ENCODE measurements around the gene LMBR1.
"Not testable (repeated sequence)": the region's sequence is repeated elsewhere in the genome, so short reads cannot be mapped to it uniquely, and the experiment has no call there.

The LMBR1 gene

DNA sequence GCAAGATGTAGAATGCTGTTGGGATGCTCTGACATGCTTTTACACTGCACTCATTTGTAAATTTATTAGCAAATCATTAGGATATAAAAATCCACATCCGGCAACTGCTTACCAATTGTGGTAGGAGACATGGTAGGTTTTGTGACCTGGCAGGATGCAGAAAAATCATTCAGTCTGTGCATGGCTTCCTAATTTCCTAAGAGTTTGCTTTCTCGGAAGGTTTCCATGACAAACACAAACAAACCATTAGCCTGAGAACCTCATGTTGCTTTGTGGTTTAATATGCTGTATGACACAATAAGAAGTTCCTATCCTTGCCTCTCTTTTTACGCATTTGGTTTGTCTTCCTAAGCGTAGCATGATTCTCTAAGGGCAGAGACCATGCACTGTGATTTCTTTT is 14.7 kb upstream of the LMBR1 start:
- in situ Hi-C loops (cut with MboI; ENCODE audit: low sequenced_read_pairs): no loop called here

DNA sequence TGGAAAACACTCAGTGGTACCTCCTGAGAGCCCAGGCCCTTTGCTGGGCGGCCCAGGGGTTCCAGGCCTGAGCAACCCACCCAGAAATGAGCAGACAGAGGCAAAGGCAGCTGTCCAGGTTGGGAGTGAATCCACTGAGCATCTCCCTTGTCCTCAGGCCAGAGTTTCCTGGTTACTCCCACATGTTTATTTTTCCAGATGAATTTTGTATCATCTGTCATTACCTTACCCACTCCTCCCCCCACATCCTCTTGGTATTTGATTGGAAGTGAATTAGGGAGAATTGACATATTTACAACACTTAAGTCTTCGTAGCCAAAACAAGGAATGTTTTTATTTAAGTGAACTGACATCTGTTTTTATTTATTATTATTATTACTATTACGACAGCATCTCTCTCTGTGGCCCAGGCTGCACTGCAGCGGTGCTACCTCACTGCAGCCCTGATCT is 13.2 kb upstream of the LMBR1 start:
- in situ Hi-C loops (cut with MboI; ENCODE audit: low sequenced_read_pairs): no loop called here

DNA sequence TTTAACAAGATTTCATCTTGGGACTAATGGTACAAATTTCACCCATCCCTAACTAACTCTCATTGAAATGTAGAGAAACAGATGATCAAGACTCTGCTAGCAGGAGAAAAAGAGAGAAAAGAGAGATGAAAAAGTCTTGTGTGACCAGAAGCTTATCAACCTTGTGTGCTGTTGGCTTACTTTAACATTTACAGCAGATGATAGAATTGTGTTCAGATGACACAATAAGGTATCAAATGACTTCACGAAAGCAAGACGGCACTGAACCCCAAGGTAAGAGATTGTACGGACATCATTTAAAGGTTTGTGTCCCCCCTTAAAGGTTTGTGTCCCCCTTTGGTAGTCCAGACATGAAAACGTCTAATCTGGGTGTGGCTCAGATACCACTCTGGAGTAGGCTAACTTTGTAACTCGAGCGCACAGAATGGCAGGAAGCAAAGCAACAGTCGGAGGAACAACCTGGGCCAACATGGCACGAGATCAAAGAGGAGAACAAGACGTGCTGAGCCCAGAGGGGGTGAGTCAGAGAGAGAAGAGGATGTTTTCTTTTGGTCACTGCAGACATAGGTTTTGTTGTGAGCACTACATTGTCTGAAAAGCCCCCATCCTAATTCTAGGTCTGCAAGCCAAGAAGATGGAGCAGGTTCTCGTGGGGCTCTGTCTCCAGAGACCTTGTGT is 10.4 kb upstream of the LMBR1 start:
- in situ Hi-C loops (cut with MboI; ENCODE audit: low sequenced_read_pairs): no loop called here

DNA sequence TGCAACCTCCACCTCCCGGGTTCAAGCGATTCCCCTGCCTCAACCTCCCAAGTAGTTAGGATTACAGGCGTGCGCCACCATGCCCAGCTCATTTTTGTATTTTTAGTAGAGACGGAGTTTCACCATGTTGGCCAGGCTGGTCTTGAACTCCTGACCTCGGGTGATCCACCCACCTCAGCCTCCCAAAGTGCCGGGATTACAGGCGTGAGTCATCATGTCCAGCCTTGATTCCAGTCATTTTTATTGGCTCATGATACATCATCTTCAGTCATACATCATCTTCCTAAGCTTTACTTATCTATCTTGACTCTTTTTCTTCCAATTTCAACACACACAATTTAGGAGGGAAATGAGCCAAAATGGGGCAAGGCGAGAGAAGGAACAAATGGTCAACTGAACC is 7.1 kb upstream of the LMBR1 start:
- in situ Hi-C loops (cut with MboI; ENCODE audit: low sequenced_read_pairs): not testable (repeated sequence)

DNA sequence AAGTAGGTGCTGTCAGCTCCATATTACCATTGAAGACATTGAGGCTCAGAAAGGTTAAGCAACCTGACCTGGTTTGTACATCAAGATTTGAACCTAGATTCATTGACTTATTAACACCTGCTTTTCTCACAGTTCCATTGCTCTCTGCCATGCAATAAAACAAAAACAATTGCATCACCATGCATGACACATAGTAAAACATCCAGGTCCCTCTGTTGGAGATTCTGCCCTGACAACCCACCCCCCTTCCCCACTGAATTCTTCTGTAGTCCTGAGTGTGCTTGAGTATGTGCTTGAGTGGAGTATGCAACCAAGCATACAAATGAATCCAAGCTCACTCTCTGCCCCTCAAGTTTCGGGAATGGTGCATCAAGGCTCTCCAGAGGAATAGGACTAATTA is 6.0 kb upstream of the LMBR1 start:
- in situ Hi-C loops (cut with MboI; ENCODE audit: low sequenced_read_pairs): no loop called here

DNA sequence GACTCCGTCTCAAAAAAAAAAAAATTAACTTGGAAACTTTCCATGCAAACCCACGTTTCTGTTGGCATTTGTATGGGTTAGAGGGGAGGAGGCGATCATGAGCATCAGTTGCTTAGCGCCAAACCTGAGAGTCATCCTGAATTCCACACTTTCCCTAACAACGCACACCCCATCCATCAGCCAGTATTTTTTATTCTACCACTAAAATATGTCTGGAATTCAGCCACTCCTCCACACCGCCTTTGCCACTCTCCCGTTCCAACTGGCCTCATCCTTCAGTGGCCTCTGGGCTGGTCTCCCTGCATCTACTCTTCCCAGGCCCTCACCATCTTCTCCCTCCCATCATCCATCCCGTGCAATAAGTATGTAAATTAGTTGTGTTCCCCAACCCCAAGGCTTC is 4.7 kb upstream of the LMBR1 start:
- in situ Hi-C loops (cut with MboI; ENCODE audit: low sequenced_read_pairs): no loop called here

DNA sequence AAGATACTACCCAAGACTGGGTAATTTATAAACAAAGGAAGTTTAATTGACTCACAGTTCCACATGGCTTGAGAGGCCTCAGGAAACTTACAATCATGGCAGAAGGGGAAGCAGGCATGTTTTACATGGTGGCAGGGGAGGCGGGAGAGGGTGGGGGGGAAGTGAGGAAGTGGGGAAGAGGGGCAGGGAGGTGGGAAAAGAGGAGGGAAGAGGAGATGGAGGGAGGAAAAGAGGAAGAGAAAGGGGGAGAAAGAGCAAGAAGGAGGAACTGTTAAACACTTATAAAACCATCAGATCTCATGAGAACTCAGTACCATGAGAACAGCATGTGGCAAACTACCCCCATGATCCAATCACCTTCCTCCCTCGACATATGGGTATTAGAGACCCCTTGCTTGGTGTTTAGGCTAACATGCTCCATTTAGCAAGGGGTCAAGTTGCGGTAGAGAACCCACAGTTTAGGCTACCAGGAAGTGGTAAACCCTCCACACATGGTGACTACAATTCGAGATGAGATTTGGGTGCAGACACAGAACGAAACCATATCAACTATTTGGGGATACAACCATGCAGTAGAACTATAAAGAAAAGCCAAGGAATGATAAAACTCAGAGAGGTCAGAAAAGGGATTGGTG is 3.5 kb upstream of the LMBR1 start:
- in situ Hi-C loops (cut with MboI; ENCODE audit: low sequenced_read_pairs): no loop called here

DNA sequence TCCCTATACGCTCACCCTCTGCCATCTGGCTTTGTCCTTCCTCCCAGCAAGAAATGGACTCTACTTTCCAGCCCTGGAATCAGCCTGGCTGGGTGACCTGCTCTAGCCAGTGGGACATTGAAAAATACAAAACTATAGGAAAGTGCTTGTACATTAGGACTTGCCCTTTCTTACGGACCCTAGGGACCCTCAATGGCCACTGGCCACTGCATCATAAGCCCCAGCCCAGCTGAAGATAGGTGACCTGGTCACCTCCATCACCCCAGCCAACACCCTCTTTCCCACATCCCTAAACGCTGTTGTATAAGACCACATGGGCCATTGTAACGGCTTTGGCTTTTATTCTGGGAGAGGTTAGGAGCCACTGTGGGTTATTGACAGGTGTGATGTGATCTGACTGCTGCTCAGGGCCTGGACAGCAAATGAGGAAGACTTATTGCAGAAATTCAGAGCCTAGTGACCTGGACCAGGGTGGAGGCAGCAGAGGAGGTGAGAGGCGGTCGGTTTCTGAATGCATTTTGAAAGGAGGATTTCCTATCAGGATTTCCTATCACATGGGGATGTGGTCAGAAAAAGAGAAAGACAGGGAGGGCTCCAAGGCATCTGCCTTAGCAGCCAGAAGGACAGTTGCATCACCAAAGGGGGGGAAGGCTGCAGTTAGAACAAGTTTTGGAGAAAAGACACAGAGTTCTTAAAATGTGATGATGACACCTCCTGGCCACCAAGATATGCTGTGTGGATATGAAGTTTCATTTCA is 2.2 kb upstream of the LMBR1 start:
- in situ Hi-C loops (cut with MboI; ENCODE audit: low sequenced_read_pairs): no loop called here

DNA sequence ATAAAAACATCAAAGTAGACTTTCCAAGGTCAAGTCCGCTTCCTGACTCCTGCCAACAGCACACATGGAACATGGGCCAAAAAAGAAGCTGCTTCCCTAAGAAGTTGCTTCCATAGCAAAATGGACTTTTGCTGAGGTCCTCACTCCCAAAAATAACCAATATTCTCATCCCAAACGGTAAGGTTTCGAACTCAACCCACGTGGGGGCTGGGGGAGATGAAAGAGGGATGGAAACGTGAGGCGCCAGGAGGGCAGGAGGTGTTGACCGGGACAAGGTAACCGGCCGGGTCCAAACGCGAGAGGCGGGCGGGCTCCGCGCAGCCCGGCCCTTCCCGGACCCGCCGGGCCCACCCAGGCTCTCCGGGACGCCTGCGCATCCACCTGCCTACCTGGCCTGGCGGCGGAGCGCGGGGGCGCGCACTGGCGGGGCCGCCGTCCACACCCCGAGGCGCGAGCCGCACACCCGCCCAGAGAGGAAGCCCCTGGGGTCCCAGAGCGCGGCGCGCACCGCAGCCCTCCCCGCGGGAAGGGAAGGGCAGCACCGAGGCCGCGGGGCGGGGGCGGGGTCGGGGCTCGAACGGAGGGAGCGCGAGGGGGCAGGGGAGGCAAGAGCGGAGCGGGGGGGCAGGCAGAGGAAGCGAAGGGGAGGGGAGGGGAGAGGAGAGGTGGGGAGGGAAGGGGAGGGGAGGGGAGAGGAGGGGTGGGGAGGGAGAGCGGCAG is 742 bp downstream of the LMBR1 start:
- in situ Hi-C loops (cut with MboI; ENCODE audit: low sequenced_read_pairs): no loop called here

DNA sequence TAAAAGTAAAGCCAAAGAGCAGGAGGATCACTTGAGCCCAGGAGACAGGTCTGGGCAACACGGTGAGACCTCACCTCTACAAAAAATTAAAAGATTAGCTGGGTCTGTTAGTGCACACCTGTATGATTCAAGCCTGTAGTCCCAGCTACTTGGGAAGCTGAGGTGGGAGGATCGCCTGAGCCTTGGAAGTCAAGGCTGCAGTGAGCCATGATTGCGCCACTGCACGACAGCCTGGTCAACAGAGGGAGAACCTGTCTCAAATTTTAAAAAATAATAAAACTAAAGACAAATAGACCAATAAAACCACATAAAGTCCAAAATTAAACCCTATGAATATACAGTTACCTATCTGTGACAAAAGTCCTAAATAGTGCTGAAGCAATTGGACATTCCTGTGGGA is 3.2 kb downstream of the LMBR1 start:
- in situ Hi-C loops (cut with MboI; ENCODE audit: low sequenced_read_pairs): no loop called here

DNA sequence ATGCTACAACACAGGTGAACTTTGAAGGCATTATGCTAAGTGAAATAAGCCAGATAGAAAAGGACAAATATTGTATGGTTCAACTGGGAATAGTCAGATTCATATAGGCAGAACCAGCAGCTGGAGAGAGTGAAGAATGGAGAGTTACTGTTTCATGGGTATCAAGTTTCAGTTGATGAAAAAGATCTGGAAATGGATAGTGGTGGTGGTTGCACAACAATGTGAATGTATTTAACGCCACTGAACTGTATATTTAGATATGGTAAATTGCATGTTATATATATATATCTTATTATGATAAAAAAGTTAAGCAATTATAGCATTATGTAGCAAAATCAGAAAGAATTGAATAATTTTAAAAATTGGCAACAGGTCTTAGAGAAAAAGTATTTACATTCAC is 3.9 kb downstream of the LMBR1 start:
- in situ Hi-C loops (cut with MboI; ENCODE audit: low sequenced_read_pairs): no loop called here

DNA sequence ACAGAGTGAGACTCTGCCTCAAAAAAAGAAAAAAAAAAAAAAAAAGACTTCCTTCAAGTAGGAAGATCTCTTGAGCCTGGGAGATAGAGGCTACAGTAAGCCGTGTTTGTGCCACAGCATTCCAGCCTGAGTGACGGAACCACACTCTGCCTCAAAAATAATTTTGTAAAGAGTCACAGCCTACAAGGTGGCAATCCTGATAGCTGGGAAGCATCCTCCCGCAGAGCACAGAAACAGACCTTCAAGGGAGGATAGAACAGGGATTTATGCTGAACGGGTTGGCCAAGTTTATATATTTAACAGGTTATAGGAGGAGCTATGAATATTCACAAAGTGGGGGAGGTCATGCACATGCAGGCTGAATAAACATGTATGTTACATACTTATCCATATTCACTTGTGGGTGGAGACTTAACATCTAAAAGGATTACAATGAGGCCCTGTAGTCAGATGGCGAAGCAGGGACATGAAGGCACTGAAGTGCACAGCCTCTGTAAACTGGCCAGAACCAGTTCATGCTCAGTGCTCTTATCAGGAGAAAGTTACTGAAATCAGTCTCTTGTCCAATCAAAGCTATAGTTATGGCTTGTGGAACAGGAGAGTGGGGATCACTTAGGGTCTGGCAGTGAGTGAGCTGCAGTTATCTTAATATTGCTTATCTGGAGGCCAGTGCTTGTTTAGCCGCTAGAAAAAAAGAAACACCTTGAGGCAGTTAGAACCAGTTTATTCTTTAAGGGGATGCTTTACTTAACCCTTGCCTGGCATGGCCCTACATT is 6.8 kb downstream of the LMBR1 start:
- in situ Hi-C loops (cut with MboI; ENCODE audit: low sequenced_read_pairs): no loop called here

DNA sequence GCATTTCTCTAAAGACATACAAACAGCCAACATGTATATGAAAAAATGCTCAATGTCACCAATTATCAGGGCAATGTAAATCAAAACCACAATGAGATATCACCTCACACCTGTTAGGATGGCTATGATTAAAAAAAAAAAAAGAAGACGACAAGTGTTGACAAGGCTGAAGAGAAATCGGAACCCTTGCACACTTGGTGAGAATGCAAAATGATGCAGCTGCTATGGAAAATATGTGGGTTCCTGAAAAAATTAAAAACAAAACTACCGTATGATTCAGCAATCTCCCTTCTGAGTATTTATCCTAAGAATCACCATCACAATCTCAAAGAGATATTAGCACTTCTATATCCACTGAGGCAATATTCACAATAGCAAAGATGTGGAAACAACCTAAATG is 11.3 kb downstream of the LMBR1 start:
- in situ Hi-C loops (cut with MboI; ENCODE audit: low sequenced_read_pairs): no loop called here

DNA sequence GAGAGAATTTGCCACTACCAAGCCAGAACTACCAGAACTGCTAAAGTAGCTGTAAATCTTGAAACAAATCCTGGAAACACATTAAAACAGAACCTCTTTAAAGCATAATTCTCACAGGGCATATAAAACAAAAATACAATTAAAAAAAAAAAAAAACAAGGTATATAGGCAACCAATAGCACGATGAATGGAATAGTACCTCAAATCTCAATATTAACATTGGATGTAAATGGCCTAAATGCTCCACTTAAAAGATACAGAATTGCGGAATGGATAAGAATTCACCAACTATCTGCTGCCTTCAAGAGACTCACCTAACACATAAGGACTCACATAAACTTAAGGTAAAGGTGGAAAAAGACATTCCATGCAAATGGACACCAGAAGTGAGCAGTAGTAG is 17.2 kb downstream of the LMBR1 start:
- in situ Hi-C loops (cut with MboI; ENCODE audit: low sequenced_read_pairs): no loop called here

DNA sequence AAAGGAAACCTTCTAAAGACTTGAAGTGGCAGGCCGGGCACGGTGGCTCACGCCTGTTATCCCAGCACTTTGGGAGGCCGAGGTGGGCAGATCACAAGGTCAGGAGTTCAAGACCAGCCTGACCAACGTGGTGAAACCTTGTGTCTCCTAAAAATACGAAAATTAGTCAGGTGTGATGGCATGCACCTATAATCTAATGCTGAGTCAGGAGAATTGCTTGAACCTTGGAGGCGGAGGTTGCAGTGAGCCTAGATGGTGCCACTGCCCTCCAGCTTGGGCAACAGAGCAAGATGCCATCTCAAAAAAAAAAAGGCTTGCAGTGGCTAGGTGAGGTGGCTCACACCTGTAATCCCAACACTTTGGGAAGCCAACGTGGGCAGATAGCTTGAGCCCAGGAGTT is 24.6 kb downstream of the LMBR1 start:
- in situ Hi-C loops (cut with MboI; ENCODE audit: low sequenced_read_pairs): not testable (repeated sequence)

DNA sequence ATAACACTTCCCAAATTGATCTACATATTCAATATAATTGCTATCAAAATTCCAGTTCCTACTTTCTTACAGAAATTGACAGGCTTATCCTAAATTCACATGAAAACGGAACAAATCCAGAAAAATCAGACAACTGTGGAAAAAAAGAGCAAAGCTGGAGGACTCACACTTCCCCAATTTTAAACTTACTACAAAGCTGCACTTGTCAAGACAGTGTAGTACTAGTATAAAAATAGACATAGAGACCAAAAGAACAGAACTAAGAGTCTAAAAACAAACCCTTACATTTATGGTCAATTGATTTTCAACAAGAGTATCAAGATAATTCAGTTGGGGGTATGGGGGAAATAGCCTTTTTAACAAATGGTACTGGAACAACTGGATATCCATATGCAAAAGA is 27.5 kb downstream of the LMBR1 start:
- in situ Hi-C loops (cut with MboI; ENCODE audit: low sequenced_read_pairs): no loop called here

DNA sequence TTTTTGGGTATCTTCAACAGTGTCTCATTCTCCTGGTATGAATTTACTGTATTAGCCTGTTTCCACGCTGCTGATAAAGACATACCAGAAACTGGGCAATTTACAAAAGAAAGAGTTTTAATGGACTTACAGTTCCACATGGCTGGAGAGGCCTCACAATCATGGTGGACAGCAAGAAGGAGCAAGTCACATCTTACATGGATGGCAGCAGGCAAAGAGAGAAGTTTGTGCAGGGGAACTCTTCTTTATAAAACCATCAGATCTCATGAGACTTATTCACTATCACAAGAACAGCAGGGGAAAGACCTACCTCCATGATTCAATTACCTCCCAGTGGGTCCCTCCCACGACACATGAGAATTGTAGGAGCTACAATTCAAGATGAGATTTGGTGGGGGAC is 31.0 kb downstream of the LMBR1 start:
- in situ Hi-C loops (cut with MboI; ENCODE audit: low sequenced_read_pairs): not testable (repeated sequence)

DNA sequence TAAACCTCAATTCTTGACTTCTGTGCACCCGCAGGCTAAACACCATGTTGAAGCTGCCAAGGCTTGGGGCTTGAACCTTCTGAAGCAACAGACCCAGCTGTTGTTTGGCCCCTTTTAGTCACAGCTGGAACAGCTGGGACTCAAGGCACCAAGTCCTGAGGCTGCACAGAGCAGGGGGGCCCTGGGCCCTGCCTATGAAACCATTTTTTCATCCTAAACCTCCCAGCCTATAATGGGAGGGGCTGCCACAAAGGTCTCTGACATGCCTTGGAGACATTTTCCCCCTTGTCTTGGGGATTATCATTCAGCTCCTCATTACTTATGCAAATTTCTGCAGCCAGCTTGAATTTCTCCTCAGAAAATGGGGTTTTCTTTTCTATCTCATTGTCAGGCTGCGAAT is 31.8 kb downstream of the LMBR1 start:
- in situ Hi-C loops (cut with MboI; ENCODE audit: low sequenced_read_pairs): no loop called here

DNA sequence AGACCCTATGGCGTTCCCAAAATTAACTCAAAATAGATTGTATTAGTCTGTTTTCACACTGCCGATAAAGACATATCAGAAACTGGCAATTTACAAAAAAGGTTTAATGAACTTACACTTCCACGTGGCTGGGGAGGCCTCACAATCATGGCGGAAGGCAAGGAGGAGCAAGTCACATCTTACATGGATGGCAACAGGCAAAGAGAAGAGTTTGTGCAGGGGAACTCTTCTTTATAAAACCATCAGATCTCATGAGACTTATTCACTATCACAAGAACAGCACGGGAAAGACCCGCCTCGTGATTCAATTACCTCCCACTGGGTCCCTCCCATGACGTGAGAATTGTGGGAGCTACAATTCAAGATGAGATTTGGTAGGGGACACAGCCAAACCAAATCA is 32.9 kb downstream of the LMBR1 start:
- in situ Hi-C loops (cut with MboI; ENCODE audit: low sequenced_read_pairs): not testable (repeated sequence)

DNA sequence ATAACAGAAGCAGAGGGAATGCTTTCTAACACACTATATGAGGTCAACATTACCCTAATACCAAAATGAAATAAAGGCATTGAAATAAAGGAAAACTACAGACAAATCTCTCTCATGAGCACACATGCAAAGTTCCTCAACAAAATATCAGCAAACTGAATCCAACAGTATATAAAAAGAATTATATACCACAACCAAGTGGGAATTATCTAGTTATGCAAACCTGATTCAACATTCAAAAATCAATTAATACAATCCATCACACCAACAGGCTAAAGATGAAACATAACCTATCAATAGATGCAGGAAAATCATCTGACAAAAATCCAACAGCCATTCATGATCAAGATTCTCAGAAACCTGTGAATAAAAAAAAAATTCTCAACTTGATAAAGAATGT is 34.5 kb downstream of the LMBR1 start:
- in situ Hi-C loops (cut with MboI; ENCODE audit: low sequenced_read_pairs): no loop called here

DNA sequence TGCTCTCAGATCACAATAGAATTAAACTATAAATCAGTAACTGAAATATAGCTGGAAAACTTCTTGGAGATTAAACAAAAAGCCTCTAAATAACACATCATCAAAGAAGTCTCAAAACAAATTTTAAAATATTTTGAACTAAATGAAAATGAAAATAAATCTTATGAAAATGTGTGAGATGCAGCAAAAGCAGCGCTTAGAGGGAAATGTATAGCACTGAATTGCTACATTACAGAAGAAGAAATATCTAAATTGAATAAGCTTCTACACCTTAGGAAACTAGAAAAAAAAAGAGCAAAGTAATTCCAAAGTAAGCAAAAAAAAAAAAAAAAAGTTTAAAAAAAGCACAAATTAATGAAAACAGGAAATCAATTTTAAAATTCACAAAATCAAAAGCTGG is 35.2 kb downstream of the LMBR1 start:
- in situ Hi-C loops (cut with MboI; ENCODE audit: low sequenced_read_pairs): no loop called here

Data from HL-60/S4 (cell line).